Upper lobe of left lung (tissue), 4 donors: ENCODE measurements around the gene BAD.

Source experiments
- EP300 ChIP-seq, 4 donors: sonication (generic); formaldehyde crosslinking; IDR thresholded peaks; one replicate each; pipeline ENCODE4 v1.5.1; 2017; ENCODE audit warnings: antibody characterized with exemption in 4 of 4, control low read depth in 2 of 4
- POLR2A ChIP-seq, 4 donors: fragments of 450-650 bp; IDR thresholded peaks; one replicate each; pipeline ENCODE4 v1.5.1; 2016 to 2017; ENCODE audit warnings: antibody characterized with exemption in 4 of 4, mild to moderate bottlenecking in 2 of 4
- POLR2AphosphoS5 ChIP-seq, 2 donors: sonication (generic); formaldehyde crosslinking; IDR thresholded peaks; one replicate each; pipeline ENCODE4 v1.5.1; 2017; ENCODE audit warnings: antibody characterized with exemption in 2 of 2
- TF ChIP-seq, protein P1 (sequence below), 6 experiments: fragments of 450-650 bp in 4 of 6; fragments of 200-600 bp in 2 of 6; sonication (generic) in 2 of 6; IDR thresholded peaks; one replicate each; pipeline ENCODE4 v1.5.1; 2016 to 2019; ENCODE audit warnings: antibody characterized with exemption in 6 of 6

DNA sequence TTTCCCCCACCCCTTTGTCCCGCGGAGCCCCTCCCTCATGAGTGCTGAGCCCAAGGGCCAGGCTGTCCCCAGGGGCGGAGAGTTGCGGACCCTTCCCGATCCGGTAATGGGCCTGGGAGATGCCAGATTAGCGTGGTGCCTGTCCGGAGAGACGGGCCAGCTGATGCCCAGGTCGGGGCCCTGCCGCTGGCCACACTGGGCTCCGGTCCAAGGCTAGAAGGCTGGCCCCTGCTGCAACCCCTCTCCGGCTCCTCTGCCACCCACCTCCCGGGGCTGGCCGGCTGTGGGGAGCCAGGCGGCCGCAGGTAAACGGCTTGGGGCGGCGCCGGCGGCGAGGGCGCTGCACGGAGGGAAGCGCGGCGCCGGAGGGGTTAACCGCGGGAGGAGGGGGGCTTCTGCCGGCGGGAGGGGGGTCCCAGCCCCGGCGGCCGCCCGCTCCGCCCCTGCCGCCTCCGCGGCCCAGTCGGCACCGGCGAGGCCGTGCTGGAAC is 6.8 kb upstream of the BAD start, which contains the start of gene KCNK4:
- no peak for TF ChIP-seq POLR2A (IDR thresholded peaks at IDR 0.05)
- TF ChIP-seq POLR2AphosphoS5 (IDR thresholded peaks at IDR 0.05), result no peak
- TF ChIP-seq, protein P1, sequence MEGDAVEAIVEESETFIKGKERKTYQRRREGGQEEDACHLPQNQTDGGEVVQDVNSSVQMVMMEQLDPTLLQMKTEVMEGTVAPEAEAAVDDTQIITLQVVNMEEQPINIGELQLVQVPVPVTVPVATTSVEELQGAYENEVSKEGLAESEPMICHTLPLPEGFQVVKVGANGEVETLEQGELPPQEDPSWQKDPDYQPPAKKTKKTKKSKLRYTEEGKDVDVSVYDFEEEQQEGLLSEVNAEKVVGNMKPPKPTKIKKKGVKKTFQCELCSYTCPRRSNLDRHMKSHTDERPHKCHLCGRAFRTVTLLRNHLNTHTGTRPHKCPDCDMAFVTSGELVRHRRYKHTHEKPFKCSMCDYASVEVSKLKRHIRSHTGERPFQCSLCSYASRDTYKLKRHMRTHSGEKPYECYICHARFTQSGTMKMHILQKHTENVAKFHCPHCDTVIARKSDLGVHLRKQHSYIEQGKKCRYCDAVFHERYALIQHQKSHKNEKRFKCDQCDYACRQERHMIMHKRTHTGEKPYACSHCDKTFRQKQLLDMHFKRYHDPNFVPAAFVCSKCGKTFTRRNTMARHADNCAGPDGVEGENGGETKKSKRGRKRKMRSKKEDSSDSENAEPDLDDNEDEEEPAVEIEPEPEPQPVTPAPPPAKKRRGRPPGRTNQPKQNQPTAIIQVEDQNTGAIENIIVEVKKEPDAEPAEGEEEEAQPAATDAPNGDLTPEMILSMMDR (IDR thresholded peaks at IDR 0.05), result no peak
- TF ChIP-seq EP300 (IDR thresholded peaks at IDR 0.05), result no peak
